ENCODE results near the gene LHFPL3. TPM values are rescaled to one million over a fixed set of nuclear protein-coding genes. Genes with fewer than 3 reads are reported as not detected.
"Not testable (repeated sequence)": the region's sequence is repeated elsewhere in the genome, so short reads cannot be mapped to it uniquely, and the experiment has no call there.

LHFPL3 gene
- total RNA-seq, 1 donor, result not detected

DNA sequence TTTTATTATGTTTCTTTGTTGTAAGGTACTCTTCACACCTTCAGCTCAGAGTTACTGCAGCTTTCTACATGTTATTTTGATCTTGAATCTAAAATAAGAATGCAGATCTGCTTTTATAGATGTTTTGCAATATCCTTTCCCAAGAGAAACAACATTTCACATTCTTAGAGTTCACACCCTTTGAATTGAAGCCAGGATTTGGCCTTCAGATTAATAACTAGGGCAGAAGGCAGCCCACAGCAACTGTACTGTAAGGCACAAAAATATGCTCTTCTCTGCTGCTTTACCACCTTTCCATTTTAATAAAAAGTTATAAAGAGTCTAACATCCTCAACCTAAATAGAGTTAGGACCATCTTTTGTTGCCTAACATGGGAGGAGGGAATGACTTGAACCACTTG is 224.7 kb downstream of the LHFPL3 start:
- Histone ChIP-seq H3K4me1 (ENCODE audit: insufficient read depth, low read length) (no peaks in the 10 kb centered on the region), H3K9me3 (ENCODE audit: low read depth, low read length) (no peaks in the 10 kb centered on the region), H3K4me3 (ENCODE audit: low read length) (no peak overlapping the region), H3K27me3 (ENCODE audit: insufficient read depth, low read length) (no peaks in the 10 kb centered on the region)

DNA sequence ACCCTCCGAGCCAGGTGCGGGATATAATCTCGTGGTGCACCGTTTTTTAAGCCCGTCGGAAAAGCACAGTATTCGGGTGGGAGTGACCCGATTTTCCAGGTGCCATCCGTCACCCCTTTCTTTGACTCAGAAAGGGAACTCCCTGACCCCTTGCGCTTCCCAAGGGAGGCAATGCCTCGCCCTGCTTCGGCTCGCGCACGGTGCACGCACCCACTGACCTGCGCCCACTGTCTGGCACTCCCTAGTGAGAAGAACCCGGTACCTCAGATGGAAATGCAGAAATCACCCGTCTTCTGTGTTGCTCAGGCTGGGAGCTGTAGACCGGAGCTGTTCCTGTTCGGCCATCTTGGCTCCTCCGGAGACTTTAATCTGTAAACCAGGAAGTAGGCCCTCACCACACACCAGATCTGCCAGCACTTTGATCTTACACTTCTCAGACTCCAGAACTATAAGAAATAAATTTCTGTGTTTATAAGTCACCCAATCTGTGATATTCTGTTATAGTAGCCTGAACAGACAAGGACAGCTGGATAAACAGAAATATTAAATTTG is 235.0 kb downstream of the LHFPL3 start:
- not testable (repeated sequence) for H3K4me3 ChIP-seq (ENCODE audit: low read length); H3K4me1 ChIP-seq (ENCODE audit: insufficient read depth, low read length); H3K27me3 ChIP-seq (ENCODE audit: insufficient read depth, low read length); H3K9me3 ChIP-seq (ENCODE audit: low read depth, low read length)

DNA sequence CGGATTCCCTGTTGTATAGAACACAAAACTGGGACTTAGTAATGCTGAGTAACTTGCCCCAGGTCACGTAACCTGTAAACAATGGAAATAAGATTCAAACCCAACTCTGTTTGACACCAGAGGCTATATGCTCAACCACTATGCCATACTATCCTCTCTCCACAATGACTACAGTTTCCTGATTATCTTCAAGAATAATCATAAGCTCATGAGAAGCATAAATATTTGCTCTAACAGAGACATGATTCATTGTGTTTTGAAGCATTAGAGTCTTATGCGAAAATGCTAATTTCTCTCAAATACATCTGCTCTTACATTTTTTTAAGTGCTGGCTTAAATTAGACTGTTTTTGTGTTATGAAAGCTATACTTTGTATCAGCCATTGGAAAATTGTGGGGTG is 241.3 kb downstream of the LHFPL3 start:
- no peak overlapping the region for H3K4me3 ChIP-seq (ENCODE audit: low read length)
- H3K4me1 ChIP-seq (ENCODE audit: insufficient read depth, low read length), result no peaks in the 10 kb centered on the region
- no peaks in the 10 kb centered on the region for H3K27me3 ChIP-seq (ENCODE audit: insufficient read depth, low read length)
- H3K9me3 ChIP-seq (ENCODE audit: low read depth, low read length), result no peaks in the 10 kb centered on the region

DNA sequence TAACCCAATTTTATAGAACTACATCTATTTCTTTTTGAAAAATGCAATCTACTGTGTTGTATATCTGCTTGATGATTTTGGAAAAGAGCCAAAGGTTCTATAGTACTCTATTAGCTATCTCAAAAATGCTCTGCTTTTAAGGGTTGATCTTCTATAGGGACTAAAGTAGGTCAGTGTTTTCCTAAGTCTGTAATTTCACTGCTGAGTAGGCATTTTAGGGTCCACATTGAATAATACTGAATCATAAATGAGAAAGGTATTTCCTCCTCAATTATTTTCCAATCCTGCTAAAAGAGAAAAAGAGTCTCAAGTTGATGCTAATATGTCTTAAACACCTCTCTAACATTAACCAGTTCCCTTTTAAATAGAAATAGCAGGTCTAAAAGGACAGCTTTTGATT is 244.2 kb downstream of the LHFPL3 start:
- H3K9me3 ChIP-seq (ENCODE audit: low read depth, low read length), result no peaks in the 10 kb centered on the region
- no peaks in the 10 kb centered on the region for H3K4me1 ChIP-seq (ENCODE audit: insufficient read depth, low read length)
- no peak overlapping the region for H3K4me3 ChIP-seq (ENCODE audit: low read length)
- H3K27me3 ChIP-seq (ENCODE audit: insufficient read depth, low read length), result no peaks in the 10 kb centered on the region

DNA sequence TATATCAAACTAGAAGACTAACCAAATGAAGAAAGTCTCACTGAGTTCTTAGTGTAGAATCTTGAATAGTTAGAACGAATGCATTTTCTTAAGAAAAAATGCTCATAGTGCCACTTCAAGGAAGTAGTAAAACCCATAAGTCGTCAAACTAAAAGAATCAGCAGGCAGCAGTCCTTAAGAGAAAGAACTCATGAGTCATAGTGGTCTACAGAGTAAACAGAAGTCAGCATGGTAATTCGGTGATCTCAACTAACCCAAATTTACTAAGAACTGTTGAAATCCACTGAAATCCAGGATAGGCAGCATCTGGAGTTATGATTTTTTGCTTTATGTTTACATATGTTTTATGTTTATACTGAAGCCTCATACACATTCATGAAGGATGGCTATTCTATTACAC is 256.2 kb downstream of the LHFPL3 start:
- H3K4me1 ChIP-seq (ENCODE audit: insufficient read depth, low read length), result no peaks in the 10 kb centered on the region
- no peak overlapping the region for H3K4me3 ChIP-seq (ENCODE audit: low read length)
- H3K27me3 ChIP-seq (ENCODE audit: insufficient read depth, low read length), result no peaks in the 10 kb centered on the region
- no peaks in the 10 kb centered on the region for H3K9me3 ChIP-seq (ENCODE audit: low read depth, low read length)

DNA sequence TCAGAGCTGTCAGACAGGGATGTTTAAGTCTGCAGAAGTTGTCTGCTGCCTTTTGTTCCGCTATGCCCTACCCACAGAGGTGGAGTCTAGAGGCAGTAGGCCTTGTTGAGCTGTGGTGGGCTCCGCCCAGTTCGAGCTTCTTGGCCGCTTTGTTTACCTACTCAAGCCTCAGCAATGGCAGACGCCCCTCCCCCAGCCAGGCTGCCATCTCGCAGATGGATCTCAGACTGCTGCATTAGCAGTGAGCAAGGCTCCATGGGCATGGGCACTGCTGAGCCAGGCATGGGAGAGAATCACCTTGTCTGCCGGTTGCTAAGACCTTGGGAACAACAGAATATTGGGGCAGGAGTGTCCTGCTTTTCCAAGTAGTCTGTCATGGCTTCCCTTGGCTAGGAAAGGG is 267.2 kb downstream of the LHFPL3 start:
- H3K27me3 ChIP-seq (ENCODE audit: insufficient read depth, low read length); H3K4me3 ChIP-seq (ENCODE audit: low read length); H3K9me3 ChIP-seq (ENCODE audit: low read depth, low read length); H3K4me1 ChIP-seq (ENCODE audit: insufficient read depth, low read length): not testable (repeated sequence)

DNA sequence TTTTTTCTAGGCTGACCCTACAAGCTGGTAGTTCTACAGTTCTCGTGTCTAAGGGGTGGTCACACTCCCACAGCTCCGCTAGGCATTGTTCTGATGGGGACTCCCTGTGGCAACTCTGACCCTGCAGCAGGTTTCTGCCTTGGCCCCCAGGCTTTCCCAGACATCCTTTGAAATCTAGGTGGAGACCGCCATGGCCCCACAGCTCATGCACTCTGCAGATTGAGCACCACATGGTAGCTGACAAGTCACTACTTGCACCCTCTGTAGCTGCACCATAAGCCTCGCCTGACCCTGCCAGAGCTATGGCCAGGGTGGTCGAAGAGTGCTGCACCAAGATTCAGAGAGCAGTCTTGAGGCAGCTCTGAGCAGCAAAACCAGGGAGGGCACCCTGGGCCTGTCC is 275.6 kb downstream of the LHFPL3 start:
- Histone ChIP-seq H3K4me1 (ENCODE audit: insufficient read depth, low read length) (no peaks in the 10 kb centered on the region), H3K4me3 (ENCODE audit: low read length) (no peak overlapping the region), H3K9me3 (ENCODE audit: low read depth, low read length) (no peaks in the 10 kb centered on the region), H3K27me3 (ENCODE audit: insufficient read depth, low read length) (no peaks in the 10 kb centered on the region)

DNA sequence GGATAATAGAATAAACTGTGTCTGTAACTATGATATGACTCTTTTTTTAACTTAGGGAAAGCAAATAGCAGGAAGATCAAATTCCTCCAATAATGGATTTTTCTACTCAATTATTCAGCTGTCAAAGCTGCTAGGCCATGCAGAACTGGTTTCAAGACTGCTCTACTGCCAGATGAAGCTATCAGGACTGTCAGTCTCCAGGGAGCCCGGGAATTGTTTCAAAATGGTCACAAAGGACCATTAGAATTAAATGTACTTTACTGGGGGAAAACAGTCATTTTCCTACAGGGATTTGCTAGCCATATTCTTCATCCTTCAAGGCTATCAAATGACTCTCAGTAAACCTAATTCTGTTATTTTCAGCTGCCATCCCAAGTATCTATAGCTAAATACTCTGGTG is 276.3 kb downstream of the LHFPL3 start:
- Histone ChIP-seq H3K4me3 (ENCODE audit: low read length) (no peak overlapping the region), H3K4me1 (ENCODE audit: insufficient read depth, low read length) (no peaks in the 10 kb centered on the region), H3K27me3 (ENCODE audit: insufficient read depth, low read length) (no peaks in the 10 kb centered on the region), H3K9me3 (ENCODE audit: low read depth, low read length) (no peaks in the 10 kb centered on the region)

DNA sequence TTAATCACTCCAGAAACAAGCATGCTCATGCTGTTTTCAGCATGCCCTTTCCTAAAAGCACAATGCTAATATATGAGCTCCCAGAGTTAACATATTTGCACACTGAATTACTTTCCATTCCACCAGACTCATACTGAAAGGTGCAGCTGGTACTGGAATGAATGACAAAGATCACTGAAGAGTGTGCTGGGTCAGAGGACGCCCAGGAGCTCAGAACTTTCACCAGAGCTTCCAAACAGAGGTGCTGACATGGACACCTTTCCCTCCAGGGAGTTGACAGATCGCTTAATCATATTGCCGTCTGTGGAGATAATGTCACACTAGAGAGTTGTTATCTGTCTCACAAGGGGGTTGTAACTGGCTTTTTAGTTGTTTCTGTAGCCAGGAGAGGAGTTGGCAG is 292.9 kb downstream of the LHFPL3 start:
- Histone ChIP-seq H3K4me1 (ENCODE audit: insufficient read depth, low read length) (no peaks in the 10 kb centered on the region), H3K4me3 (ENCODE audit: low read length) (no peak overlapping the region), H3K9me3 (ENCODE audit: low read depth, low read length) (no peaks in the 10 kb centered on the region), H3K27me3 (ENCODE audit: insufficient read depth, low read length) (no peaks in the 10 kb centered on the region)

DNA sequence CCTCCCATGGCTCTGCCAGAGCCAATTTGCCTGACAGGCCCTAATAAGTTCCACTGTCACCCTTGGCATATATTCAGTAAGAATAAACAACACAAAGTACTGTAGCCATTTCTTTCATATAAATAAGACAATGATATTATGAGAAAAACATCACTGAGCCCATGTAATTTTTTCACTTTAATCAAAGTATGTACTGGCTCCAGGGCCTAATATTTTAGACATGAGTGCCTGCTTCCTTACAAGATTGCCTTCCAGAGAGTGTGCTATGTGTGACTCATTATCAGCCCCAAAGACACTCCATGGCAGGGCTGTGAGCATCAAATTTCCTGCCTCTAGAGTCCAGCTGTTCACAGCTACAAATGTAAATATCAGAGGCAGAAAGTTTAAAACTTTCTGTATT is 297.6 kb downstream of the LHFPL3 start:
- Histone ChIP-seq H3K27me3 (ENCODE audit: insufficient read depth, low read length) (no peaks in the 10 kb centered on the region), H3K4me3 (ENCODE audit: low read length) (no peak overlapping the region), H3K4me1 (ENCODE audit: insufficient read depth, low read length) (no peaks in the 10 kb centered on the region), H3K9me3 (ENCODE audit: low read depth, low read length) (no peaks in the 10 kb centered on the region)

DNA sequence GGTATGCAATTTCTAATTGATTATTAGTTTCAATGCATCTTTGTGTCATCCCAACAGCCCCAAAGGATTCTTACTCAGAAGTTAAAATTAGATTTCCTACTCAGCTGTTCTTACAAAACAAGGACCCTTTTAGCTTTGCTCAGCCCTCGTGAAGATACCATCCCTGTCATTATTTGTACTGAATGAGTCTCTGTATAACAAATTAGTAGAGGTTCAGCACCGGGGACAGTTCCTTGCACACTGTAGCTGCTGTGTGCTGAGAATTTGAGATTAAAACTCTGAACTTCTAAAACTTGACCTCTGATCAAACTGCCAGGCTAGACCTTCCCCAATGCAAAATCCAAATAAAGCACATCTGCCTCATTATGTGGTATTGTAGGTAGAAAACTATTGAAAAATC is 299.1 kb downstream of the LHFPL3 start:
- no peaks in the 10 kb centered on the region for H3K9me3 ChIP-seq (ENCODE audit: low read depth, low read length)
- no peak overlapping the region for H3K4me3 ChIP-seq (ENCODE audit: low read length)
- no peaks in the 10 kb centered on the region for H3K4me1 ChIP-seq (ENCODE audit: insufficient read depth, low read length)
- no peaks in the 10 kb centered on the region for H3K27me3 ChIP-seq (ENCODE audit: insufficient read depth, low read length)

DNA sequence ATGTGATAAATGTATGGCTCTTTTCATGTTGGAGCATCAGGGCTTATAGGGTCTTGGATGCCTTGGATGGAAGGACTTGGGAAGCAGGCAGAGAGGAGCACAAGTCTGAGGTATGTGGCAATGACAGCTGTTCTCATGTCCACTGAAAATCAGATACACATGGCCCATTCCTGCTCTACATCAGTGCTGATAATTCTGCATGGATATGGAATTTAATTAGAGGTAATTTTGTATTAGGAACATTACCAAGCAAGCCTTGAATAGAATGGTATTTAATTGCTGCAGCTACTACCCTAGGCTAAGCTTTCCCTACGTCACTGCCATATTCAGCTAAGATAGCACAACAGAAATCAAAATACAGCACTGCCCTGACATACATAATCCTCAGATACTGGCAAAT is 299.6 kb downstream of the LHFPL3 start:
- no peaks in the 10 kb centered on the region for H3K9me3 ChIP-seq (ENCODE audit: low read depth, low read length)
- H3K27me3 ChIP-seq (ENCODE audit: insufficient read depth, low read length), result no peaks in the 10 kb centered on the region
- H3K4me3 ChIP-seq (ENCODE audit: low read length), result no peak overlapping the region
- H3K4me1 ChIP-seq (ENCODE audit: insufficient read depth, low read length), result no peaks in the 10 kb centered on the region

DNA sequence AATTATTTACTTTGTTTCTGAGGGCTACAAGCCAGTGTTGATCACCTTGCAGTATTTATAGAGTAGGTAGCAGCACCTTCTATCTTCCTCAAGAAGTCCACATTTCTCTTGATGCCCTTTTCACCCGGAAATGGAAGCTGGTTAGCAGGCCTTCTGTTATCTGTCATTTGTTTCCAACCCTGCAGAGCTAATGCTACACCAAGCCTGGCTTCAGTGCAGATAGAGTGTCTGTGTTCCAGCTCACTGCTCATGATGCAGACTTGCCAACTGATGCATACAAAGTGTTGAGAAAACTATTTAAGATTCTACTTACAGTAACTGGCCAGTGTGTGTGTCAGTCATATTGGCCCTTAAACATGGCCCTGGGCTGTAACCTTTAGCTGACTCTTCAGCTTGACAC is 301.0 kb downstream of the LHFPL3 start:
- no peaks in the 10 kb centered on the region for H3K9me3 ChIP-seq (ENCODE audit: low read depth, low read length)
- H3K4me1 ChIP-seq (ENCODE audit: insufficient read depth, low read length), result no peaks in the 10 kb centered on the region
- no peak overlapping the region for H3K4me3 ChIP-seq (ENCODE audit: low read length)
- H3K27me3 ChIP-seq (ENCODE audit: insufficient read depth, low read length), result no peaks in the 10 kb centered on the region

DNA sequence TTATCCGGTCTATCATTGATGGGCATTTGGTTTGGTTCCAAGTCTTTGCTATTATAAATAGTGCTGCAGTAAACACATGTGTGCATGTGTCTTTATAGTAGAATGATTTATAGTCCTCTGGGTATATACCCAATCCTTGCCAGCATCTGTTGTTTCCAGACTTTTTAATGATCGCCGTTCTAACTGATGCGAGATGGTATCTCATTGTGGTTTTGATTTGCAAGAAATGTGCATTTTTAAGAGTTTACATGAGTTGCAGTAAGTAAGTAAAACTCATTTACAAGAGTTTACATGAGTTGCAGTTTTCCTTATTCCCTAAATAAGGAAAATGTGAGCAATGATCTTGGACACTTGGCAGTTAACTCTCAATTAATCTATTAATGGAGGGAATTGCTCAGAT is 312.1 kb downstream of the LHFPL3 start:
- Histone ChIP-seq H3K4me1 (ENCODE audit: insufficient read depth, low read length) (no peaks in the 10 kb centered on the region), H3K4me3 (ENCODE audit: low read length) (no peak overlapping the region)

DNA sequence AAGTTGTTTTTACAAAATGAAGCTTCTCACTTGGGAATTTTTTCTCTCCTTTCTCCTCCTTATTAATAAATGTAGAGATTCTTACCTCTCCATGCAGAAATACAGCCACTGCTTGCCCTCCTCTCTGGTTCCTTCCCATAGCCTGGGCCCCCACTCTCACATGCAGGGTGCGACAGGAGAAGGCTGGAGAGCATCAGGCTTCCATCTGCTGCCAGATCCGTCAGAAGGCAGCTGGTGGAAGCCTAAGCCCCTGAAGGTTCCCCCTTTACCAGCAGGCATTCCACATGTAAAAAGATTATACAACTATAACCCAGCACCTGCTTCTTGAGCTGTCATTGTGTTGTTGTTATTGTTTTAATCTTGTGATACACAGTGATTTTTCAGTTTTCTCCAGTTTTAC is 314.2 kb downstream of the LHFPL3 start:
- H3K4me3 ChIP-seq (ENCODE audit: low read length), result no peak overlapping the region
- H3K4me1 ChIP-seq (ENCODE audit: insufficient read depth, low read length), result no peaks in the 10 kb centered on the region
- H3K9me3 ChIP-seq (ENCODE audit: low read depth, low read length), result no peaks in the 10 kb centered on the region
- peaks cover 3% of the 10 kb centered on the region for H3K27me3 ChIP-seq (ENCODE audit: insufficient read depth, low read length)

More for the DNA sequence above, 312.1 kb downstream of the LHFPL3 start:
- Histone ChIP-seq H3K27me3 (ENCODE audit: insufficient read depth, low read length) (peaks cover 3% of the 10 kb centered on the region), H3K9me3 (ENCODE audit: low read depth, low read length) (no peaks in the 10 kb centered on the region)

DNA sequence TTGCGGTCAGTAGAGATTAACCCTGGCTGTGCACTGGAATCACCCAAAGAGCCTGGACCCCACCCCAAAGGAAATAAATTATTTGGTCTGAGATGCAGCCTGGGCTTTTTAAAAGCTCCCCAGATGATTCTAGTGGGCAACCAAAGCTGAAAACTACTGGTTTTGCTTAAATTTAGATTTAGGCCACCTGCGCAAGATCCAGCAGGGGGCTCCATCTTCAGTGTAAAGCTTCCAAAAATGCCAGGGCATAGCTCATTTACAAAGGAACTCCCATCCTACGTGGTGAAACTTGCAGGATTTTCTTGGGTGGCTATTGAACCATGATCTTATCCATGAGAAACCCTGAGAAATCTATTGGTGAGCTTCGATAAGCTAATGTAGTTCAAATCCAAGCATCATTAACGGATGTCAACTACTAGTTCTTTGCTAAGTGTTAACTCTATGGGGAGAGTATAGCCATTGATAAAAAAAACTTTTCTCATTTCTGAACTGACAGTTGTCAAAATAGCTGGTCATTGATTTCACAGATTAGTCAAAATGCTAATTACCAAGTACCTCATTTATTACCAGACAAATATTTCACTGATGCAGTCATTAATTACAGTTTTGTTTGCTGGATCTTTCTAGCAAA is 315.3 kb downstream of the LHFPL3 start:
- peaks cover 3% of the 10 kb centered on the region for H3K27me3 ChIP-seq (ENCODE audit: insufficient read depth, low read length)

More for the DNA sequence above, 315.3 kb downstream of the LHFPL3 start:
- H3K4me3 ChIP-seq (ENCODE audit: low read length), result no peak overlapping the region
- no peaks in the 10 kb centered on the region for H3K9me3 ChIP-seq (ENCODE audit: low read depth, low read length)
- no peaks in the 10 kb centered on the region for H3K4me1 ChIP-seq (ENCODE audit: insufficient read depth, low read length)

All from mononuclear cell (primary cell).